ENCODE results near the gene GPX8.

GPX8 gene, protein sequence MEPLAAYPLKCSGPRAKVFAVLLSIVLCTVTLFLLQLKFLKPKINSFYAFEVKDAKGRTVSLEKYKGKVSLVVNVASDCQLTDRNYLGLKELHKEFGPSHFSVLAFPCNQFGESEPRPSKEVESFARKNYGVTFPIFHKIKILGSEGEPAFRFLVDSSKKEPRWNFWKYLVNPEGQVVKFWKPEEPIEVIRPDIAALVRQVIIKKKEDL

DNA sequence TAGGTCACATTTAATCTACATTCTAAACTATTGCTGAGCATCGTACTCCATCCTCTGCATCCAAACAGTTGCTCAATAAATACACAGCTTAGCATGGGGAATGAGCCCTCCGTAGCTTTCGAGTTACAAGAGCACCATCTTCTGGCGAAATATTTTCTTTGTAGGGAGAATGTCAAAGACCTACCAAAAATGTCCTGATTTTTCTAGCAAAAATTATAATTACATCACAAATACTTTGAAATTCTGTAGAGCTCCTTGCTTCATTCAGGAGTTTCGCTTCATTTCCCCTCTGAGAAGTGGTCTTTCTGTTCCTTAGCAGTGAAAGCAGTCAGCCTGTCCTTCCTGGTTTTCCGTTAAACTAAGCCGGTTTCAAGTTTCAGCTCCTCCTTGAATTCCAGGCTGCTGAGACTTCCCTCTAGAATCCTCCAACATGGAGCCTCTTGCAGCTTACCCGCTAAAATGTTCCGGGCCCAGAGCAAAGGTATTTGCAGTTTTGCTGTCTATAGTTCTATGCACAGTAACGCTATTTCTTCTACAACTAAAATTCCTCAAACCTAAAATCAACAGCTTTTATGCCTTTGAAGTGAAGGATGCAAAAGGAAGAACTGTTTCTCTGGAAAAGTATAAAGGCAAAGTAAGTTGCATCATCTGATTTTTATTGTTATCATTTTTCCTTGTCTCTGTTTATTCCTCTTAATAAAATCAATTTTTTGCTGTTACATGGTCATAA is at the start of gene GPX8:
Gene GPX8 (plus strand): TSS at position 409 of the 730 bp plus-strand sequence. CDS start 22 bp downstream, at position 431.
- DNase-seq: no peak

DNA sequence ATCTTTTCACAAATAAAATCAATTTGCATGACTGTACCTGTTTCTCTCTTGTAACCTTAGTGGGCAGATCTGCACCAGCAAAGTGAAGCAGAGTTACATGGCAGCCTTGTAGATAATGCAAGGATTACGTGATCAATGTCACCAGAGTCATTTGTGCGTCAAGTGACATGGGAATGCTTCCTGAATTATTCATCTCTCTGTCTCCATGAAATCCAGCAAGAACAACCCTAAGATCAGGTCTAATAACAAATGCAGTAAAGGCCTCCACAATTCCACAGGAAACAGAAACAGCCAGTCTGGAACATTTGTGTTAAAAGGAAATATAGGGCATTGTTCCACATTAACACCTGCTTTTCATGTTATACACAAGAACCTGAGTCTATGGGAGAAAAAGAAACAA is 49.8 kb upstream of the GPX8 start:
- DNase-seq: no peak

DNA sequence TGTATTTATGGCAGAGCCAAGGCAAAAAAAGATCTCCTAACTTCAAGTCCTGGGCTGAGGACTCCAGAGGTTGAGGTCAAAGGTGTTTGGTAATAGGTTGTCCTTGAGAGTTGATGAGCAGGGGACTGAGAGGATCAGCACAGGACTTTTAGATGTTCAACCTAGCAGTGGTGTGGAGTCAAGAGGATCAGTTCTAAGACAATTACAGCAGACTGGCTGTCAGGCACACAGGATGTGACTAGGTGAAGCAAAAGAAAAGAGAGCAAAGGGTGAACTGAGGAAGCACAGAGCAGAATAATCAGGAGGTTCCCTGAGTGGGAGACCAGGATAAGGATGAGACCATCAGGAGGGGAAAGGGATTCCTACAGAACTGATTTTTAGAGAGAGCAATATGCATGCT is 46.6 kb upstream of the GPX8 start:
- no peak for DNase-seq

DNA sequence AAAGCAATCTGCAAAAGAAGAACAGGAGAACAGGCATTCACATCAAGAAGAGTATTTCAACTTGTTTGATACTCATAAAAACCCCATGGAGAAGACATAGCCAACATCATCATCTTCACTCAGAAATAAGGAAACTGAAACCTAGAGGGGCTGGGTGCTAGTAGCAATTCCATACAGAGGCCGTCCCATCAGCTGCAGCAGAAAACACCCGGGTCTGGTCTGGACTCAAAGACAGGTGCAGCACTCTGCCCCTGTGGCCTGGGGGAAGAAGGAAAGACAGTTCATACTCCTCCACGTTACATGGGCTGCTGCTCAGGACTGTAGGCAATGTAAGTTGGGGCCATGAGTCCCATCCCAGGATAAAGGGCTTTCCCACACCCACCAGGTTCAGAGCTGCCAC is 45.9 kb upstream of the GPX8 start:
- DNase-seq: no peak

DNA sequence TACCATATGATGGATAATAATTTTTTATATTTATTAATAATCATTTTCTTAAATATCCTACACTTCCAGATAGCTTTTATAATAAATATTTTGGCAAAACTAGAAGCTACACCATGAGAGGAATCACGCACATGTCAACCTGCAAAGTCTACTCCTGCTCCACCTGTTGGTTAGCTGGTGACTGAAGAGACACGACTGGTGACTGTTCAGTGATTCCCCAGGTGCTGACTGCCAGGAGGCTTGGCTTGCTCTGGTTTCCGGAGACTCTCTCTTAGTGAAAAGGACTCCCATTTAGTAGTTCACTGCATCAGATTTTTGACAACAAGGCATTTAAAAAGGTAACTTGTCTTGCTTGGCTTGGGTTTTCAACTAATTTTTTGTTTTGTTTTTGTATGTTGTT is 36.6 kb upstream of the GPX8 start:
- DNase-seq: no peak

DNA sequence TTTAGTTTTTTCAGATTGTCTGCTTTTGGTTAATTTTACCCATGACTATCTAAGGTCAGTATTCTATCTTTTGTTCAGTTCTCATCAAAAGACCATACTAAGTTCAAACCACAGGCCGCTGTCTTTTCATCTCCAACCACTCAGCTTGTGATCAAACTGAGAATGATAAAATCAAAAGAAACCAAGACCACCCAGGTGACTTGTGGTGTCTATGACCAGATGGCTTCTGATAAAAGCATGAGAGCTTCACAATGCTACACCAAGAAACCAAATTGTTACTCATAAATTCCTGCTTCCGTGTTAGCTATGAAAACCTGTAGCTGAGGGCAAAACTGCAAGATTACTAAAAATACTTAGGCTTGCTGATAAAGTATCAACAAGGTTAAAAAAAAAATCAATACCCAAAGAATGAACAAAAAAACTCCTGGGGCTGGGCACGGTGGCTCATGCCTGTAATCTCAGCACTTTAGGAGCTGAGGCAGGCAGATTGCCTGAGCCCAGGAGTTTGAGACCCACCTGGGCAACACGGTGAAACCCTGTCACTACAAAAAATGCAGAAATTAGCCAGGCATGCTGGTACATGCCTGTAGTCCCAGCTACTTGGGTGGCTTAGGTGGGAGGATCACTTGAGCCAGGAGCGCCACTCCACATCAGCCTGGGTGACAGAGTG is 25.8 kb upstream of the GPX8 start:
- no peak for DNase-seq

DNA sequence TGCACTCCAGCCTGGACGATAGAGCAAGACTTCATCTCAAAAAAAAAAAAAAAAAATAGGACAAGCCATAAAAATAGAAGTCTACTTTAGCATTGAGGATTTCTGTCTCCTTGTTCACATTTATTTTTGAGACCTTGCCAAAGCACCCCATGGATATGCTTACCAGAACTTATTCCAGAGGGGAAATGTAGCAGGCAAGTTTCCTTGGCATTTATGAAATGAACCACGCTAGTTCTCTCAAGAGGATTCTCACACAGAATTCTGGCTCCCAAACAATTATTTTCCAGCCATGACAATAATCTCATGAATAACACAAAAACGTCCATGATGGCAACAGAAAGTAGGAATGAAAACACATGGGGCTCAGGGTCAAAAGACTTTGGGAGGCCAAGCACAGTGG is 23.4 kb upstream of the GPX8 start:
- no peak for DNase-seq

DNA sequence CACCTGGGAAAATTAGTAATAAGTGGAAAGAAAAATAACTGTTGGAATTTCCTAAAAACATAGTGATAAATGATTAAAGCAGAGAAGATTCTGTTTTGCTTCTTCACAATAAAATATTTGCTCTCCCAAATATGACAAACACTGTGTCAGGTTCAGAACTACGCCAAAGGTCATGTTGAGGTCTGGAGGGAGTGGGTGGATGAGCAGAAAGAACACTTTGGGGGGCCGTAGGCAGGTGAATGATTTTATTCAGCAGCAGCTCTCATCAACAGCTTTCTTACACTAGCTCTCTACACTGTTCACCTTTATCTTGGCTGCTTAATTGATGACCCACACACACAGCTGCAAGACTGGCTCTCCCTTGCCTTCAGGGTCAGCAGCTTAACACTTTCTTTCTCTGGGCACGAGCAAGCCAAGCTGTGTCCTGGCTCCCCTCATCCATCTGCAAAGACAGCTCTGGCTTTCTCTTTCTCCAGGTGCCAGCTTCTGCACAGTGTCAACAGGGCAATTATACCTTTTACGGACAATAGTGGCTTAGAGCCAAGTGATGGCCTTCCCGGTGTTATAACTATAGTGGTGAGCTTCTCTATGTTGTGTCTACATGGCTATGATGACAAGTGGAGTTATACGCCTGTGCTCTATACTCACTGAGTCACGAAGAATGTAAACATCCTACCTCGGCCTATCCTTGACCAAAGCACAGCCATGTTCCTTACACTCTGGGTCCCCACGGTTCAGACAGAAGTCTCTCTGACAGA is 18.9 kb upstream of the GPX8 start:
- DNase-seq: peak; percentile 14

DNA sequence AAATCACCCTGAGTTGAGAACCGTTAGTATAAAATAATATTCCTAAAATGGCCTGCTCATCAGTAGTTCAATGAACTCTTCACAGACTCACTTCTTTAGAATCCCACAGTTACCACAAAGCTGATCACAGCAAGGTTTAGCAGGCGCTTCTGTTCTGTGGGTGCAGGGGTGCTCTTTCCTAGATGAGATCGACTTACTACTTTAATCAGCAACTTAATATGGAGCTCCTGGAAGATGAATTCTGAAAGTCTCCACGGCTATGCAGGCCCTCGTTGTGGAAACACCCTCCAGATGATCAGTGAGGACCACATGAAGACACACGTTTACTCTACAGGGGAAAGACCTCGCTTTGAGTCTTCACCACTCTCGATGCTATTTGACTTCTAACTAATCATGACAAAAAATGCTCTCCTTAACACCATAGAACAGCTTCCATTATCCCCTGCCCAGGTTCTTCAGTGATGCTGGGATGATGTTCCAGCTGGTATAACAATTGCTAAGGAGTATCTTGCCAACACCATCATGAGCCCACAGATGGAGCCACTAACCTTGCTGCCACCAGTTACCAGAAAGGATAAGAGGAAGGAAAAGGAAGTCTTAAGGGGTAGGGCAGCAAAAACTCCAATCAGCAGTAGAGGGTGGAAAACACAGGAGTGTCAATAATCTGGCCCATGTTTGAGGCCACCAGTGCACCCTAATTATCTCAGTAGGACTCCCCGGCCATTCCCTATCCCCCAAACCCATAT is 17.9 kb upstream of the GPX8 start:
- DNase-seq: no peak

DNA sequence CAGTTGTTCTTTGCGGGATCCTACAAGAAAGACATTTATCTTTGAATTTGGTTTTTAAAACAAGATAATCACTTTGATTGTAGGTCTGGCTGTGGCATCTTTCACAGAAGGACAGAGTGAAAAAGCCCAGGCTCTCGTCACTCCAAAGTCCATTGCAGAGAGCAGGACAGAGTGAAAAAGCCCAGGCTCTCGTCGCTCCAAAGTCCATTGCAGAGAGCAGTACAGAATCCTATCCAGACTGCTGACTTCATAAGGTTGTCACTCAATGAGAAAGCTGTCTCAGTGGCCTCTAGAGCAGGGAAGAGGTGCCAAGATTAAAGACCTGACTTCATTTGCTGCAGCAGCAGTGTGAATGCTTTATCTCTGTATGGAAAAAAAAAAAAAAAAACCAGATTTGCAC is 16.3 kb upstream of the GPX8 start:
- DNase-seq: no peak

DNA sequence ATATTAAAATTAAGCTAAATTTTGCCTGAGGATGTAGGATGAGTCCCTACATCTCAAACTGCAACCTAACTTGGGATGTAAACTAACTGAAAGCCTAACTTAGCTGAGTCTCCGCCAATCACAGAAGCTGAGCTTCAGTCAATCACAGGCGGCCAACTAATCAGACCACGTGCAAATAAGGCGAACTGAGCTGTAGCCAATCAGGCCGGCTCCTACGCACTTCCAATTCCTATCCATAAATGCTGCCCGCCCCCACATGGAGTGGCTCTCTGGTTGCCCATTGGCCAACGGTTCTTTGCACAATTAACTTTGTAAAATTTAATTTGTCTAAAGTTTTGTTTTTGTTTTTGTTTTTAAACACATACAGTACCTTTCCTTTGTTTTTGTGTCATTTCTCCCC is 13.9 kb upstream of the GPX8 start:
- no peak for DNase-seq

DNA sequence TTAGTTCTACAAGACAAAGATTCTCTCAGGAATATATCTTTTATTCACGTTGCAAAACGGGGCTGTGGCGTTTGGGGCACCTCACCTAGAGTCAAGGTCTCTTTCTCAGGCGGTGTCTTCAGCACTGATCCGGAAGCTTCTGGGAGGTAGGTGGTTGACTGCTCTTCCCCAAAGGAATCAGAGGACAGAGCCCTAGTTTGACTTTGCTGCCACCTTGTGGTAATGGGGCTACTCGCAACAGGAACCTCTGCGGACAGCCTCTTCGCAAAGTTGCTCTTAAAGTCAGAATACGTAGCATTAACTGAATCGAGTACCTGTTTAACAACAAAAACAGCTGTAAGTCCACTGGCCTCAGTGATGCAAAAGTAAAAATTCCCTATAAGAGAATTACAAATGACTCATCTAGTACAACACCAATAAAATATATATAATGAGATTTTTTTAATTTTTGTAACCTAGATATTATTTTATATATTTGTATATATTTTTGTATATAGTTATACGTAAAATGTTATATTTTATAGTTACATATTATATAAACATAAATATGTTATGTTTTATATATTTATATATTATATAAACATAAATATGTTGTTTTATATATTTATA is 13.3 kb upstream of the GPX8 start:
- DNase-seq: peak; percentile 20

DNA sequence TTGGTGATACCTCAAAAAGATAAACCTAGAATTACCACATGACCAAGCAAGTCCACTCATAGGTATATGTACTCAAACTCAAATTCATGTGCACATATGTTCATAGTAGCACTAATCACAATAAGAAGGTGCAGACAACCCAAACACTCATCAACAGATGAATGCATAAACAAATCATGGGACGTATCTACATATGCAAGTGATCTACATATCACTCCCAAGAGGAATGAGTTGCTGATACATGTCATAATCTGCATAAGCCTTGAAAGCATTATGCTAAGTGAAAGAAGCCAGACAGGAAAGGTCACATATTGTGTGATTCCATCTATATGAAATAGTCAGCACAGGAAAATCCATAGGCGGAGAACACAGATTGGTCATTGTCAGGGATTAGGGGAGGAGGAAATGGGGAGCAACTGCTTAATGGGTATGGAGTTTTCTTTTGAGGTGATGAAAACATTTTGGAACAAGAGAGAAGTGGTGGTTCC is 10.6 kb upstream of the GPX8 start:
- no peak for DNase-seq

DNA sequence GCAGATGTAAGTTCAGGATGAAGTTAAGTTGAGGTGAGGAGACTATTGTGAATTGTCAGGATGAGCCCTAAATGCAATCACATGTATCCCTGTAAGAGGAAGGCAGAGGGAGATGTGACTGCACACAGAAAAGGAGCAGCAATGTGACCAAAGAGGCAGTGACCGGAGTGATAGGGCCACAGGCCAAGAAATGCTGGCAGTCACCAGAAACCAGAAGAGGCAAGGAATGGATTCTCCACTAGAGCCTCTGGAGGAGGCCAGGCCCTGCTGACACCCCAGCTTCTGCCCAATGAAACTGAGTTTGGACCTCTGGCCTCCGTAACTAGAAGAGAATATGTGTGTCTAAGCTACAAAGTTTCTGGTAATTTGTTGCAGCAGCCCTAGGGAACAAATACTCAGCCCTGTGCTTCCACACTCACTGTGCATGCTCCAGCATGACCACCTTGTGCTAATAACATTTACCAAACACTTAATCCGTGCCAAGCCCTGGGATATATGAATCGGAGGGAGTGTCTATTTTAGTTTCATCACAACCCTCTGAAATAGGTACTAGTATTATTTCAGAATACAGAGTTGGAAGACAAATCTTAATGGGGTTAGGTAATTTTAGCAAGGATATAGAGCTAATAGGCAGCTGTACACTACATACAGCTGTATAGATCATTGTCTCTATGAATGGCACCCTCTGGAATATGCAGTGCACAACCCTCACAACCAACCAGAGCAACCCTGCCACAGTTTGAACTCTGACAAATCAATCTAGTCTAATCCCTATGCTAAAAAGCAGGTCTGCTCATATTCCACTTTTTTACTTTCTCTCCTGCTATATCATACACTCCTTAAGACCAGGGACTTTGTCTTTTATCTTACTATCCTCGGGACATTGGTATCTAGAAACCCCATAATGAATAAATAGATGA is 7.8 kb upstream of the GPX8 start:
- DNase-seq: no peak

DNA sequence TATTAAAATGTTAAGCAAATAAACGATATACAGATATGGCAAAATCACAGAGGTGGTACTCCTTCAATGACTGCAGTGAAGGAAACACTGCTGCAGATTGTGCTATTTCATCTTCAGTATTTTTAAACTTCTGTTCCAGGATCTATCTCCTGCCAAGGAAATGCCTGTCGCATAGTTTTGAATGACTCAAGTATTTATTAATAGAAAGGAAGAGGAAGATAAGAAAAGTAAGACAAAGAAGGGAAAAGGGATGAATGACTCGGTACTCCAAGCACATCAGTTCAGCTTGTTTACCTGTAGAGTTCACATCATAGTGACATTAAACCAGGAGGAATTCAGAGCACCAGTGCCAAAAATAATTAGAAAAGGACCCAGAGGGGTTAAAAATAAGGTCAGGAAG is 5.1 kb upstream of the GPX8 start:
- no peak for DNase-seq

DNA sequence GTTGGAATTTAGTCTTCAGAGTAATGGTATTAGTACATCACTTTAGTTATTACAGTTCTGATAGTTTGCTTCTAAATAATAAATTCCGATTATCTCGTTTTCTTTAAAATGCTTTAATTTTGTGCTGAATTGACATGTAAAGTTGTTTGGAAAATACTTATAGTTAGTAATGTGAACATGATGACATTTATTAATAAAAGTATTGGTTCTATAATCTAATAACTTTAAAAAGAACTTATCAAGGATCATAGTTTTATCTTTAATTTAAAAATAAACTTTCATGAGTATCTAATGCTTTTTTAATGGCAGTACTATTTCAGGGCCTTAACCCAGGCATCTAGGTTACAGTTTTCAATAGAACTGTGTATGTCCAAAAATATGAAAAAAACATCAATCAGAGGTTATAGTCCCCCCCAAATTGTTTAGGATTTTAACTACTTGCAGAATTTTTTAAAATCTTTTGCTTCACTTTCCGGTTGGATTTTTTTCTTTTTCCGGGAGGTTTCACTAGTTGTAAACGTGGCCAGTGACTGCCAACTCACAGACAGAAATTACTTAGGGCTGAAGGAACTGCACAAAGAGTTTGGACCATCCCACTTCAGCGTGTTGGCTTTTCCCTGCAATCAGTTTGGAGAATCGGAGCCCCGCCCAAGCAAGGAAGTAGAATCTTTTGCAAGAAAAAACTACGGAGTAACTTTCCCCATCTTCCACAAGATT is 680 bp downstream of the GPX8 start:
- DNase-seq: no peak

DNA sequence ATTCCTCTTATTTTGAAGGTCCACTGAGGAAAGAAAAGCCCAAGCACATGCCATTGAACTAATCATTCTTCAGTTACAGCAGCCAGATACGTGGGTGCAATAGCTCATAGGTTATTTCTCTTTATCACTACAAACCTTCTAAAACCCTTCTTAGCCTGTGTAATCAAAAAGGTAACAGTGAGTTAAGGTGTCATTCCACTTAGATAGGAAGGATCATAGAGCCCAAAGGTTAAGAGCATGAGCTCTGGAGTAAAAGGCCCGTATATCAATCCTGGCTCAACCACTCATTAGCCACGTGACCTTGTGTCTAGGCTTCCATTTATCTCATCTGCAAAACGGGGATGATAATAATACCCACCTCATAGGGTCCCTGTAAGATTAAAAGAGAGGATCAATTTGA is 2.7 kb downstream of the GPX8 start:
- DNase-seq: no peak

DNA sequence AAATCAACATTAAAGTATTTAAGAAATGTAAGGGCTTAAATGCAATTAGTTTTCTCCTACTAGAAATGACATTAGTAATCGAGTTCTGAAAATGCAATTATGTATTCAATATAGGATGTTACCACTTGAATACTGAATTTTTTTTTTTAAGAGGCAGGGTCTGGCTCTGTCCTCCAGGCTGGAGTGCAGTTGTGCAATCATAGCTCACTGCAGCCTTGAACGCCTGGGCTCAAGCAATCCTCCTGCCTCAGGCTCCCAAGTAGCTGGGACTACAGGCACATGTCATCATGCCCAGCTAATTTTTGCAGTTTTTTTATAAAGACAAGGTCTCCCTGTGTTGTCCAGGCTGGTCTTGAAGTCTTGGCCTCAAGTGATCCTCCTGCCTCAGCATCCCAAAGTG is 11.5 kb downstream of the GPX8 start:
- no peak for DNase-seq

DNA sequence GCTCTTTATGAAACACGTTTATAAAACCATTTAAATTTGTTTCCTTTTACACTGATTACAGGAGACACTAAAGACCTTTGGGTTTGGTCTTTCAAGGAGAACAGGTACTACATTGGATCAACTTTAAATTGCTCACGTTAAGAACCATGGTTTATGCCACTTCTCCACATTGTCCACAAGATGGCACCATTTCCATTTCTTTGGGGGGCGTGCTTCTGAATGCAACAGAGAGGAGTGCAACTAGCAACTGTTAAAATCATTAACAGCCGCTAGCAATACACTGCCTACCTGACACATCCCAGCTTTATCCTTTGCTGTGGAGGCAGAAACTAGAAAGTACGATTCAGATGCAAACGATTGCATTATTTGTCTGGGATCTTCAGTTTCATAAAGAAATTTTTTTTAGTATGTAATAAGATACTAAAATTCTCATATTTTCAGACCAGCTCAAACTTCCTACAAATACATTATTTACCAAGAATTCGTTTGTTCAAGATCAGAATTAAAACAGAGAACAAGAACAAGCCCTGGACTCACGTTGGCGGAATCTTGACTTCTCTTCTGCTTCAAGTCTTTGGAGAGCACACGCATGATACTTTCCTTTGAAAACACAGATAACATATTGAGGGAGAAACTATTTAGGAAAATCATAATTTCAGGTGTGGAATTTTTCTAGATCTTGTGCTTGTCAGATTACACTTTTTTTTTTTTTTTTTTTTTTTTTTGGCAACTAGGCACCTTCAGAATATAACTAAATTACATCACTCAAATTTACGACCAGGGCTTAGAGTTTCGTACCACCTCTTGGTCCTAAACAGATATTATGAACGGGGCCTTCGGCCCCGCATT is 12.3 kb downstream of the GPX8 start:
- DNase-seq: peak; percentile 27
